GM23338 (cell line): ENCODE measurements around the gene DHFR2.

Experiments used
- EZH2 ChIP-seq: fragments of 200-600 bp; sonication (generic); IDR thresholded peaks from one replicate; pipeline ENCODE4 v1.8.0; 2017; ENCODE audit warnings: antibody characterized with exemption, mild to moderate bottlenecking, low read depth; ENCODE audit not compliant: unreplicated experiment
- ZNF114 ChIP-seq: fragments of 250-450 bp; sonication (Bioruptor Pico); IDR thresholded peaks from 2 replicates; pipeline ENCODE4 v1.5.0; 2020; ENCODE audit warnings: mild to moderate bottlenecking, moderate library complexity
- ZNF462 ChIP-seq: fragments of 250-450 bp; sonication (Bioruptor Pico); IDR thresholded peaks from 2 replicates; pipeline ENCODE4 v1.5.0; 2020; ENCODE audit warnings: mild to moderate bottlenecking, moderate library complexity
- TF ChIP-seq, protein P1 (sequence below), 2 experiments: fragments of 200-600 bp in 1 of 2; sonication (generic) in 1 of 2; conservative IDR thresholded peaks; 2 replicates each; pipeline versions ENCODE4 v1.5.1 to v1.6.1; 2016 to 2017; ENCODE audit warnings: antibody characterized with exemption in 2 of 2, low read depth in 2 of 2, mild to moderate bottlenecking in 2 of 2, moderate library complexity in 1 of 2

DNA sequence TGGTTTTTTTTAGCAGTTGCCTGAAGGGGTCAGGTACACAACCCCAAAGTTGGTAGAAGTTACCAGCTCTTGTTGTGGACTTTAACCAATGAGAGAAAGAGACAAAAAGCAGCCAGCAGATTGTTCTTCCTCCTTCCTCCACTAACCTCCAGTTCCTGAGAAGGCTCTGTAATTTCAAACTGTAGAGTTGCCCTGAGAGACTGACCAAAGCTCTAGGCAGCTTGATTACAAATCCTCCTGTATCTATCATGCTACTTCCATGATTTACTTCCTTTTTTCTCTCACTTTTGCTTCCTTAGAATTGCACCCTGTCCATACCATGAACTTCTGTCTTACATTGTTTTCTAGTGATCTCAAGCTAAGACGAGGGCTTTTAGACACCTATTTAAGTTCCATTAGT, 29.4 kb upstream of the DHFR2 start:
- TF ChIP-seq ZNF114 (CRISPR knock-in tag) (no peak), ZNF462 (CRISPR knock-in tag) (no peak), EZH2 (no peak)
- TF ChIP-seq, protein P1, sequence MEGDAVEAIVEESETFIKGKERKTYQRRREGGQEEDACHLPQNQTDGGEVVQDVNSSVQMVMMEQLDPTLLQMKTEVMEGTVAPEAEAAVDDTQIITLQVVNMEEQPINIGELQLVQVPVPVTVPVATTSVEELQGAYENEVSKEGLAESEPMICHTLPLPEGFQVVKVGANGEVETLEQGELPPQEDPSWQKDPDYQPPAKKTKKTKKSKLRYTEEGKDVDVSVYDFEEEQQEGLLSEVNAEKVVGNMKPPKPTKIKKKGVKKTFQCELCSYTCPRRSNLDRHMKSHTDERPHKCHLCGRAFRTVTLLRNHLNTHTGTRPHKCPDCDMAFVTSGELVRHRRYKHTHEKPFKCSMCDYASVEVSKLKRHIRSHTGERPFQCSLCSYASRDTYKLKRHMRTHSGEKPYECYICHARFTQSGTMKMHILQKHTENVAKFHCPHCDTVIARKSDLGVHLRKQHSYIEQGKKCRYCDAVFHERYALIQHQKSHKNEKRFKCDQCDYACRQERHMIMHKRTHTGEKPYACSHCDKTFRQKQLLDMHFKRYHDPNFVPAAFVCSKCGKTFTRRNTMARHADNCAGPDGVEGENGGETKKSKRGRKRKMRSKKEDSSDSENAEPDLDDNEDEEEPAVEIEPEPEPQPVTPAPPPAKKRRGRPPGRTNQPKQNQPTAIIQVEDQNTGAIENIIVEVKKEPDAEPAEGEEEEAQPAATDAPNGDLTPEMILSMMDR (conservative IDR thresholded peaks at IDR 0.05; ENCODE audit: low read depth in 2 of 2) = no peak
